H9 (cell line): ENCODE results near the gene CDK14. TPM values are rescaled to one million over a fixed set of nuclear protein-coding genes. Genes with fewer than 3 reads are reported as not detected.

Source experiments
- DNase-seq: peaks from one replicate; pipeline ENCODE4 v3.0.0-alpha.2; 2017
- H2AFZ ChIP-seq: one replicate; pipeline ENCODE4 v1.6.1; 2013; ENCODE audit warnings: mild to moderate bottlenecking, low read length, control low read depth, moderate library complexity
- H2AK5ac ChIP-seq: 2 replicates; pipeline ENCODE4 v1.6.1; 2013; ENCODE audit warnings: low read length, control low read depth, mixed read lengths; ENCODE audit not compliant: insufficient read length
- H2BK120ac ChIP-seq: one replicate; pipeline ENCODE4 v1.6.1; 2013; ENCODE audit warnings: low read depth, mild to moderate bottlenecking, low read length, control low read depth, inconsistent platforms; ENCODE audit not compliant: poor library complexity, severe bottlenecking
- H2BK12ac ChIP-seq: 2 replicates; pipeline ENCODE4 v1.6.1; 2013; ENCODE audit warnings: low read length, control low read depth, mixed read lengths, low read depth; ENCODE audit not compliant: insufficient read length
- H2BK15ac ChIP-seq: 2 replicates; pipeline ENCODE4 v1.6.1; 2013; ENCODE audit warnings: low read depth, low read length, control low read depth
- H2BK20ac ChIP-seq: one replicate; pipeline ENCODE4 v1.6.1; 2013; ENCODE audit warnings: low read depth, mild to moderate bottlenecking, low read length, control low read depth, inconsistent platforms; ENCODE audit not compliant: poor library complexity, severe bottlenecking
- H2BK5ac ChIP-seq: 2 replicates; pipeline ENCODE4 v1.6.1; 2013; ENCODE audit warnings: low read length, control low read depth, mixed read lengths; ENCODE audit not compliant: insufficient read length
- H3K14ac ChIP-seq: 2 replicates; pipeline ENCODE4 v1.6.1; 2013; ENCODE audit warnings: low read length, control low read depth; ENCODE audit not compliant: insufficient read depth
- H3K18ac ChIP-seq: 2 replicates; pipeline ENCODE4 v1.6.1; 2013; ENCODE audit warnings: low read depth, mild to moderate bottlenecking, mixed read lengths, low read length, control low read depth; ENCODE audit not compliant: insufficient read length
- H3K23ac ChIP-seq: 2 replicates; pipeline ENCODE4 v1.6.1; 2013; ENCODE audit warnings: low read length, control low read depth, mixed read lengths, low read depth; ENCODE audit not compliant: insufficient read length
- H3K23me2 ChIP-seq: 2 replicates; pipeline ENCODE4 v1.6.1; 2013; ENCODE audit warnings: low read depth, mild to moderate bottlenecking, mixed read lengths, low read length, control low read depth; ENCODE audit not compliant: insufficient read length, poor library complexity, severe bottlenecking
- H3K27ac ChIP-seq: 2 replicates; pipeline ENCODE4 v1.5.1; 2013; ENCODE audit warnings: low read length, control low read depth, mixed read lengths, low read depth; ENCODE audit not compliant: insufficient read length
- H3K27me3 ChIP-seq: 2 replicates; pipeline ENCODE4 v1.6.1; 2013; ENCODE audit warnings: low read length, control low read depth, inconsistent platforms; ENCODE audit not compliant: insufficient read depth
- H3K4ac ChIP-seq: 2 replicates; pipeline ENCODE4 v1.6.1; 2013; ENCODE audit warnings: low read depth, mild to moderate bottlenecking, control low read depth, inconsistent platforms, low read length, moderate library complexity
- H3K4me1 ChIP-seq: 2 replicates; pipeline ENCODE4 v1.6.1; 2013; ENCODE audit warnings: low read length, control low read depth, inconsistent platforms; ENCODE audit not compliant: insufficient read depth
- H3K4me2 ChIP-seq: 2 replicates; pipeline ENCODE4 v1.6.1; 2013; ENCODE audit warnings: low read length, control low read depth, mixed read lengths; ENCODE audit not compliant: insufficient read length, insufficient read depth
- H3K56ac ChIP-seq: 2 replicates; pipeline ENCODE4 v1.6.1; 2013; ENCODE audit warnings: low read depth, mild to moderate bottlenecking, mixed read lengths, low read length, control low read depth; ENCODE audit not compliant: insufficient read length
- H3K79me1 ChIP-seq: 2 replicates; pipeline ENCODE4 v1.6.1; 2013; ENCODE audit warnings: low read depth, mild to moderate bottlenecking, moderate library complexity, low read length, control low read depth, inconsistent platforms; ENCODE audit not compliant: insufficient read depth, poor library complexity, severe bottlenecking
- H3K79me2 ChIP-seq: 2 replicates; pipeline ENCODE4 v1.6.1; 2013; ENCODE audit warnings: low read length, control low read depth, inconsistent platforms; ENCODE audit not compliant: insufficient read depth
- H3K9ac ChIP-seq: 2 replicates; pipeline ENCODE4 v1.6.1; 2013; ENCODE audit warnings: low read length, control low read depth, mixed read lengths; ENCODE audit not compliant: insufficient read length; ENCODE audit errors: extremely low read depth
- H3K9me3 ChIP-seq: one replicate; pipeline ENCODE4 v1.6.1; 2013; ENCODE audit warnings: low read depth, low read length, inconsistent platforms; ENCODE audit not compliant: control insufficient read depth
- H3T11ph ChIP-seq: one replicate; pipeline ENCODE4 v1.6.1; 2013; ENCODE audit warnings: mild to moderate bottlenecking, low read length, control low read depth, inconsistent platforms
- H4K20me1 ChIP-seq: one replicate; pipeline ENCODE4 v1.6.1; 2013; ENCODE audit not compliant: control insufficient read depth, insufficient read length, insufficient read depth
- H4K5ac ChIP-seq: 2 replicates; pipeline ENCODE4 v1.6.1; 2013; ENCODE audit warnings: low read depth, mild to moderate bottlenecking, mixed read lengths, low read length, control low read depth; ENCODE audit not compliant: insufficient read length
- H4K8ac ChIP-seq: replicated peaks from 2 replicates; pipeline ENCODE4 v1.6.1; 2013; ENCODE audit warnings: low read length, control low read depth, mixed read lengths, low read depth; ENCODE audit not compliant: insufficient read length
- H4K91ac ChIP-seq: 2 replicates; pipeline ENCODE4 v1.6.1; 2013; ENCODE audit warnings: low read depth, mild to moderate bottlenecking, moderate library complexity, mixed read lengths, low read length, control low read depth; ENCODE audit not compliant: insufficient read length
- H3K27ac Mint-ChIP-seq, 3 experiments: 2 replicates in 2 of 3; 3 replicates in 1 of 3; pipeline ENCODE4 v1.8.0; 2020 to 2021; ENCODE audit warnings: mixed read lengths in 3 of 3, mild to moderate bottlenecking in 1 of 3, moderate library complexity in 1 of 3
- H3K27me3 Mint-ChIP-seq: 2 replicates; pipeline ENCODE4 v1.8.0; 2021; ENCODE audit warnings: low read depth, mild to moderate bottlenecking, moderate library complexity, mixed read lengths
- H3K36me3 Mint-ChIP-seq, 3 experiments: 2 replicates in 2 of 3; 3 replicates in 1 of 3; pipeline ENCODE4 v1.8.0; 2020 to 2021; ENCODE audit warnings: low read depth in 3 of 3, mixed read lengths in 3 of 3; ENCODE audit not compliant: insufficient read depth in 1 of 3
- H3K4me1 Mint-ChIP-seq, 2 experiments: 2 replicates each; pipeline ENCODE4 v1.8.0; 2020; ENCODE audit warnings: mixed read lengths in 2 of 2
- H3K4me3 Mint-ChIP-seq, 2 experiments: 2 replicates in 1 of 2; 3 replicates in 1 of 2; pipeline ENCODE4 v1.8.0; 2020 to 2021; ENCODE audit warnings: mild to moderate bottlenecking in 2 of 2, mixed read lengths in 2 of 2, moderate library complexity in 1 of 2
- H3K9me3 Mint-ChIP-seq, 2 experiments: 2 replicates in 1 of 2; 3 replicates in 1 of 2; pipeline ENCODE4 v1.8.0; 2020; ENCODE audit warnings: mild to moderate bottlenecking in 2 of 2, mixed read lengths in 2 of 2, moderate library complexity in 1 of 2
- WGBS: extraction: QIAGEN DNeasy Blood & Tissue Kit; methylation state at CpG from one replicate; pipeline ENCODE4 v1.1.7; 2013; ENCODE audit warnings: missing lambda C conversion rate, low lambda C conversion rate, mixed read lengths; ENCODE audit not compliant: insufficient read length; ENCODE audit errors: extremely low coverage; 5-methylcytosine and 5-hydroxymethylcytosine counted together
- total RNA-seq: library from RNA; stranded (reverse); gene quantifications from 2 replicates; pipeline ENCODE4 v1.2.1, GENCODE V29; 2021
- TF ChIP-seq, protein P1 (sequence below): fragments of 200-600 bp; sonication (generic); conservative IDR thresholded peaks from 3 replicates; pipeline ENCODE4 v1.8.0; 2021; ENCODE audit warnings: antibody characterized with exemption, mild to moderate bottlenecking

Gene CDK14
- total RNA-seq, 1 experiment from 2014 or later = 23.9 TPM

GRCh38 chr7:90910136-90910535 lies 314.0 kb downstream of the CDK14 start:
- Histone ChIP-seq H4K8ac (no peak overlapping the region), H3K4me1 (no peaks in the 10 kb centered on the region), H3K4ac (no peak overlapping the region), H3K56ac (no peak overlapping the region), H4K5ac (no peak overlapping the region), H3K27ac (no peak overlapping the region), H3K9ac (no peak overlapping the region), H3K14ac (no peak overlapping the region), H4K91ac (no peak overlapping the region), H3K79me2 (no peaks in the 10 kb centered on the region), H3K18ac (no peak overlapping the region), H2AFZ (no peak overlapping the region), H2AK5ac (no peak overlapping the region), H4K20me1 (no peaks in the 10 kb centered on the region), H2BK20ac (no peak overlapping the region), H2BK15ac (no peak overlapping the region), H2BK12ac (no peak overlapping the region), H3T11ph (no peak overlapping the region), H3K79me1 (no peaks in the 10 kb centered on the region), H2BK120ac (no peak overlapping the region), H3K23ac (no peak overlapping the region), H3K23me2 (no peaks in the 10 kb centered on the region), H2BK5ac (no peak overlapping the region), H3K4me2 (no peak overlapping the region), H3K27me3 (no peaks in the 10 kb centered on the region), H3K9me3 (no peaks in the 10 kb centered on the region)
- TF ChIP-seq, protein P1, sequence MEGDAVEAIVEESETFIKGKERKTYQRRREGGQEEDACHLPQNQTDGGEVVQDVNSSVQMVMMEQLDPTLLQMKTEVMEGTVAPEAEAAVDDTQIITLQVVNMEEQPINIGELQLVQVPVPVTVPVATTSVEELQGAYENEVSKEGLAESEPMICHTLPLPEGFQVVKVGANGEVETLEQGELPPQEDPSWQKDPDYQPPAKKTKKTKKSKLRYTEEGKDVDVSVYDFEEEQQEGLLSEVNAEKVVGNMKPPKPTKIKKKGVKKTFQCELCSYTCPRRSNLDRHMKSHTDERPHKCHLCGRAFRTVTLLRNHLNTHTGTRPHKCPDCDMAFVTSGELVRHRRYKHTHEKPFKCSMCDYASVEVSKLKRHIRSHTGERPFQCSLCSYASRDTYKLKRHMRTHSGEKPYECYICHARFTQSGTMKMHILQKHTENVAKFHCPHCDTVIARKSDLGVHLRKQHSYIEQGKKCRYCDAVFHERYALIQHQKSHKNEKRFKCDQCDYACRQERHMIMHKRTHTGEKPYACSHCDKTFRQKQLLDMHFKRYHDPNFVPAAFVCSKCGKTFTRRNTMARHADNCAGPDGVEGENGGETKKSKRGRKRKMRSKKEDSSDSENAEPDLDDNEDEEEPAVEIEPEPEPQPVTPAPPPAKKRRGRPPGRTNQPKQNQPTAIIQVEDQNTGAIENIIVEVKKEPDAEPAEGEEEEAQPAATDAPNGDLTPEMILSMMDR = no peak
- WGBS = no CpG with 5 or more reads among the region's 4 CpGs
- Mint-ChIP-seq H3K9me3 (no peaks in the 10 kb centered on the region), H3K27ac (no peak overlapping the region), H3K4me3 (no peak overlapping the region), H3K4me1 (peaks cover 1% of the 10 kb centered on the region in 2 experiments), H3K36me3 (peaks cover 0 to 8% (median 2%) of the 10 kb centered on the region in 3 experiments; a peak in 4 of 7 replicates), H3K27me3 (no peaks in the 10 kb centered on the region)
- DNase-seq = no peak
